ENCODE results near the gene KRTAP5-4.

DNA sequence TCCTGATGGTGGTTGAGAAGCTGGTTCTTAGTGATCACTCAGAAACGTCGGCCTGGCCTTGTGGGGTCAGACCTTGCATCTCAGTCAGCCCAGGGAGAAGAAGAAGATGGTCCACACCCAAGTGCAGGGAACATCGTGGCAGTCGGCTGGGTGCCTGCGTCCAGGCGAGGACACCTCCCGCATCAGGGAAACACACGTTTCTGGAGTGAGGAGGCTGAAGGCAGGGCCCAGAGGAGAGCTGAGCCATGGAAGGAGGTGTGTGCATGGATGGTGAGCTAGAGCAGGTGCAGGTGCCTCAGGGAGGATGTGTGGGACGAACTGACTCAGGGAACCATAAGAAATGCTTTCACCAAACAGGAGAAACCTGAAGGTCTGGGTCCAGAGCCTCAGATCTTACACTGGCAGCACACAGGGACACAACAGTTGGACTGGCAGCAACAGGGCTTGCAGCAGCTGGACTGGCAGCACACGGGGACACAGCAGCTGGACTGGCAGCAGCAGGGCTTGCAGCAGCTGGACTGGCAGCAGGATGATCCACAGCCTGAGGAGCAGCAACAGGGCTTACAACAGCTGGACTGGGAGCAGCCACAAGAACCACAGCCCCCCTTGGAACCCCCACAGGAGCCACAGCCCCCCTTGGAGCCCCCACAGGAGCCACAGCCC is 24.5 kb downstream of the KRTAP5-4 start:
- TF ChIP-seq POLR2A (IDR thresholded peaks at IDR 0.05; ENCODE audit: low read depth, low read length) (no peak), CTCF (IDR thresholded peaks at IDR 0.05; ENCODE audit: extremely low read depth in 1 of 2, insufficient read depth in 1 of 2, low read depth in 1 of 2, low read length in 2 of 2) (no peak), EZH2 (IDR thresholded peaks at IDR 0.05; ENCODE audit: borderline replicate concordance, low read depth, low read length, severe bottlenecking) (no peak), POLR2AphosphoS5 (IDR thresholded peaks at IDR 0.05; ENCODE audit: insufficient read depth, low read depth, low read length) (no peak), MAX (IDR thresholded peaks at IDR 0.05; ENCODE audit: insufficient read depth, insufficient read length) (no peak), GATA2 (IDR thresholded peaks at IDR 0.05; ENCODE audit: insufficient read depth, insufficient read length, low read depth, low read length) (no peak), MYC (IDR thresholded peaks at IDR 0.05; ENCODE audit: low read depth, low read length) (no peak), JUN (IDR thresholded peaks at IDR 0.05; ENCODE audit: borderline replicate concordance, insufficient read depth, insufficient read length, low read depth) (no peak)

Data from endothelial cell of umbilical vein (primary cell).